Activated naive CD8-positive, alpha-beta T cell treated with anti-CD3 and anti-CD28 coated beads for 36 hours (primary cell): Measurements from ENCODE around the gene NHLRC2. TPM values are rescaled to one million over a fixed set of nuclear protein-coding genes. Genes with fewer than 3 reads are reported as not detected.

Experiments
- DNase-seq: peaks from one replicate; pipeline ENCODE4 v3.0.0; 2021
- H3K27ac Mint-ChIP-seq: one replicate; pipeline ENCODE4 v1.8.0; 2022; ENCODE audit warnings: mild to moderate bottlenecking, moderate library complexity, mixed read lengths
- H3K27me3 Mint-ChIP-seq: one replicate; pipeline ENCODE4 v1.8.0; 2022; ENCODE audit warnings: mild to moderate bottlenecking, mixed read lengths
- H3K36me3 Mint-ChIP-seq: one replicate; pipeline ENCODE4 v1.8.0; 2021; ENCODE audit warnings: mild to moderate bottlenecking, mixed read lengths
- H3K4me1 Mint-ChIP-seq: one replicate; pipeline ENCODE4 v1.8.0; 2021; ENCODE audit warnings: mixed read lengths
- H3K4me3 Mint-ChIP-seq: one replicate; pipeline ENCODE4 v1.8.0; 2022; ENCODE audit warnings: mild to moderate bottlenecking, moderate library complexity, mixed read lengths
- H3K9me3 Mint-ChIP-seq: one replicate; pipeline ENCODE4 v1.8.0; 2022; ENCODE audit warnings: mixed read lengths
- total RNA-seq, 2 experiments: library from RNA; stranded (reverse); gene quantifications; one replicate each; pipeline ENCODE4 v1.2.3, GENCODE V29; 2021

Gene NHLRC2
- total RNA-seq, 2 experiments from 2014 or later, result 24.2 to 26.7 TPM

GRCh38 chr10:113911839-113912238, 57.4 kb downstream of the NHLRC2 start:
- Mint-ChIP-seq H3K4me3 (no peak overlapping the region), H3K27ac (no peak overlapping the region), H3K4me1 (peaks cover 2% of the 10 kb centered on the region), H3K9me3 (no peaks in the 10 kb centered on the region), H3K27me3 (no peaks in the 10 kb centered on the region), H3K36me3 (peaks cover 5% of the 10 kb centered on the region)
- no peak for DNase-seq

- no peak for DNase-seq
- no peaks in the 10 kb centered on the region for H3K9me3 Mint-ChIP-seq
- H3K27ac Mint-ChIP-seq, result no peak overlapping the region
- peaks cover 2% of the 10 kb centered on the region for H3K4me1 Mint-ChIP-seq
- no peaks in the 10 kb centered on the region for H3K27me3 Mint-ChIP-seq
- H3K4me3 Mint-ChIP-seq, result no peak overlapping the region
- peaks cover 9% of the 10 kb centered on the region for H3K36me3 Mint-ChIP-seq
These were observed 58.1 kb downstream of the NHLRC2 start for GRCh38 chr10:113912582-113912981.

GRCh38 chr10:113914956-113915355, 60.5 kb downstream of the NHLRC2 start:
- DNase-seq, result no peak
- H3K4me3 Mint-ChIP-seq, result no peak overlapping the region
- H3K9me3 Mint-ChIP-seq, result no peaks in the 10 kb centered on the region
- peaks cover 13% of the 10 kb centered on the region for H3K36me3 Mint-ChIP-seq
- no peak overlapping the region for H3K27ac Mint-ChIP-seq
- H3K27me3 Mint-ChIP-seq, result no peaks in the 10 kb centered on the region
- peaks cover 2% of the 10 kb centered on the region for H3K4me1 Mint-ChIP-seq

GRCh38 chr10:113915540-113915939, 61.1 kb downstream of the NHLRC2 start:
- Mint-ChIP-seq H3K4me1 (peaks cover 2% of the 10 kb centered on the region), H3K9me3 (no peaks in the 10 kb centered on the region), H3K4me3 (no peak overlapping the region), H3K36me3 (peaks cover 13% of the 10 kb centered on the region), H3K27me3 (no peaks in the 10 kb centered on the region), H3K27ac (no peak overlapping the region)
- DNase-seq, result no peak

- no peaks in the 10 kb centered on the region for H3K9me3 Mint-ChIP-seq
- no peak overlapping the region for H3K27ac Mint-ChIP-seq
- H3K4me3 Mint-ChIP-seq, result no peak overlapping the region
- H3K4me1 Mint-ChIP-seq, result peaks cover 2% of the 10 kb centered on the region
- H3K36me3 Mint-ChIP-seq, result peaks cover 12% of the 10 kb centered on the region
- DNase-seq, result no peak
- no peaks in the 10 kb centered on the region for H3K27me3 Mint-ChIP-seq
These were observed 61.6 kb downstream of the NHLRC2 start for GRCh38 chr10:113916053-113916452.

- Mint-ChIP-seq H3K4me1 (peaks cover 2% of the 10 kb centered on the region), H3K4me3 (no peak overlapping the region), H3K36me3 (peaks cover 8% of the 10 kb centered on the region), H3K9me3 (no peaks in the 10 kb centered on the region), H3K27me3 (no peaks in the 10 kb centered on the region), H3K27ac (no peak overlapping the region)
- DNase-seq, result no peak
These were observed 63.2 kb downstream of the NHLRC2 start for GRCh38 chr10:113917636-113918035.

- H3K27ac Mint-ChIP-seq, result no peak overlapping the region
- H3K9me3 Mint-ChIP-seq, result no peaks in the 10 kb centered on the region
- peaks cover 2% of the 10 kb centered on the region for H3K4me1 Mint-ChIP-seq
- H3K27me3 Mint-ChIP-seq, result peaks cover 9% of the 10 kb centered on the region
- peaks cover 8% of the 10 kb centered on the region for H3K36me3 Mint-ChIP-seq
- H3K4me3 Mint-ChIP-seq, result no peak overlapping the region
- DNase-seq, result no peak
These were observed 65.7 kb downstream of the NHLRC2 start for GRCh38 chr10:113920114-113920513.

- Mint-ChIP-seq H3K27me3 (peaks cover 10% of the 10 kb centered on the region), H3K36me3 (peaks cover 8% of the 10 kb centered on the region), H3K4me3 (no peak overlapping the region), H3K4me1 (peaks cover 2% of the 10 kb centered on the region), H3K9me3 (no peaks in the 10 kb centered on the region), H3K27ac (no peak overlapping the region)
- no peak for DNase-seq
These were observed 66.4 kb downstream of the NHLRC2 start for GRCh38 chr10:113920875-113921274.

- Mint-ChIP-seq H3K27ac (no peak overlapping the region), H3K9me3 (no peaks in the 10 kb centered on the region)
- no peak for DNase-seq
These were observed 67.3 kb downstream of the NHLRC2 start for GRCh38 chr10:113921561-113922370.

GRCh38 chr10:113922787-113923570, 68.5 kb downstream of the NHLRC2 start:
- Mint-ChIP-seq H3K4me3 (no peak overlapping the region), H3K27me3 (peaks cover 24% of the 10 kb centered on the region), H3K36me3 (peaks cover 1% of the 10 kb centered on the region), H3K9me3 (no peaks in the 10 kb centered on the region), H3K27ac (no peak overlapping the region), H3K4me1 (no peaks in the 10 kb centered on the region)
- DNase-seq, result no peak

More at GRCh38 chr10:113921561-113922370, 67.3 kb downstream of the NHLRC2 start:
- peaks cover 16% of the 10 kb centered on the region for H3K27me3 Mint-ChIP-seq
- peaks cover 8% of the 10 kb centered on the region for H3K36me3 Mint-ChIP-seq
- H3K4me3 Mint-ChIP-seq, result no peak overlapping the region
- H3K4me1 Mint-ChIP-seq, result no peaks in the 10 kb centered on the region

GRCh38 chr10:113924186-113924585, 69.7 kb downstream of the NHLRC2 start:
- H3K27me3 Mint-ChIP-seq, result peaks cover 30% of the 10 kb centered on the region
- no peak overlapping the region for H3K27ac Mint-ChIP-seq
- H3K36me3 Mint-ChIP-seq, result no peaks in the 10 kb centered on the region
- no peak overlapping the region for H3K4me3 Mint-ChIP-seq
- no peaks in the 10 kb centered on the region for H3K9me3 Mint-ChIP-seq
- no peaks in the 10 kb centered on the region for H3K4me1 Mint-ChIP-seq
- DNase-seq, result no peak

- DNase-seq, result no peak
These were observed 70.2 kb downstream of the NHLRC2 start for GRCh38 chr10:113924664-113925063.

GRCh38 chr10:113927440-113927839, 73.0 kb downstream of the NHLRC2 start:
- H3K36me3 Mint-ChIP-seq, result no peaks in the 10 kb centered on the region
- peaks cover 34% of the 10 kb centered on the region for H3K27me3 Mint-ChIP-seq
- H3K27ac Mint-ChIP-seq, result no peak overlapping the region
- DNase-seq, result no peak
- H3K9me3 Mint-ChIP-seq, result no peaks in the 10 kb centered on the region
- H3K4me3 Mint-ChIP-seq, result no peak overlapping the region
- no peaks in the 10 kb centered on the region for H3K4me1 Mint-ChIP-seq

More at GRCh38 chr10:113924664-113925063, 70.2 kb downstream of the NHLRC2 start:
- no peak overlapping the region for H3K4me3 Mint-ChIP-seq
- no peak overlapping the region for H3K27ac Mint-ChIP-seq
- H3K36me3 Mint-ChIP-seq, result no peaks in the 10 kb centered on the region
- H3K4me1 Mint-ChIP-seq, result no peaks in the 10 kb centered on the region
- H3K9me3 Mint-ChIP-seq, result no peaks in the 10 kb centered on the region
- peaks cover 34% of the 10 kb centered on the region for H3K27me3 Mint-ChIP-seq

- Mint-ChIP-seq H3K36me3 (no peaks in the 10 kb centered on the region), H3K4me1 (no peaks in the 10 kb centered on the region), H3K27me3 (peaks cover 29% of the 10 kb centered on the region), H3K27ac (no peak overlapping the region), H3K9me3 (no peaks in the 10 kb centered on the region), H3K4me3 (no peak overlapping the region)
- DNase-seq, result no peak
These were observed 74.4 kb downstream of the NHLRC2 start for GRCh38 chr10:113928830-113929229.

GRCh38 chr10:113929522-113929921, 75.1 kb downstream of the NHLRC2 start:
- no peak for DNase-seq
- Mint-ChIP-seq H3K27ac (no peak overlapping the region), H3K36me3 (no peaks in the 10 kb centered on the region), H3K4me3 (no peak overlapping the region), H3K4me1 (no peaks in the 10 kb centered on the region), H3K9me3 (no peaks in the 10 kb centered on the region), H3K27me3 (peaks cover 28% of the 10 kb centered on the region)
